NB4 (cell line): ENCODE data around the gene HES6.

ENCODE experiments used
- DNase-seq: peaks from one replicate; pipeline ENCODE4 v3.0.0; 2010; ENCODE audit warnings: low read depth
- H3K4me3 ChIP-seq: one replicate; pipeline ENCODE4 v1.5.1; 2011; ENCODE audit warnings: mild to moderate bottlenecking, low read depth, low read length, moderate library complexity
- MYC ChIP-seq: IDR thresholded peaks from 2 replicates; pipeline ENCODE4 v1.6.1; 2011; ENCODE audit warnings: low read depth, low read length
- POLR2A ChIP-seq: IDR thresholded peaks from 2 replicates; pipeline ENCODE4 v1.6.1; 2011; ENCODE audit warnings: mild to moderate bottlenecking; ENCODE audit not compliant: insufficient read length; ENCODE audit errors: extremely low read depth
- TF ChIP-seq, protein P1 (sequence below): IDR thresholded peaks from one replicate; pipeline ENCODE4 v1.5.1; 2012; ENCODE audit warnings: low read depth, low read length
- TF ChIP-seq, protein P2 (sequence below): IDR thresholded peaks from 2 replicates; pipeline ENCODE4 v1.6.1; 2011; ENCODE audit warnings: low read depth, low read length

Gene HES6

DNA sequence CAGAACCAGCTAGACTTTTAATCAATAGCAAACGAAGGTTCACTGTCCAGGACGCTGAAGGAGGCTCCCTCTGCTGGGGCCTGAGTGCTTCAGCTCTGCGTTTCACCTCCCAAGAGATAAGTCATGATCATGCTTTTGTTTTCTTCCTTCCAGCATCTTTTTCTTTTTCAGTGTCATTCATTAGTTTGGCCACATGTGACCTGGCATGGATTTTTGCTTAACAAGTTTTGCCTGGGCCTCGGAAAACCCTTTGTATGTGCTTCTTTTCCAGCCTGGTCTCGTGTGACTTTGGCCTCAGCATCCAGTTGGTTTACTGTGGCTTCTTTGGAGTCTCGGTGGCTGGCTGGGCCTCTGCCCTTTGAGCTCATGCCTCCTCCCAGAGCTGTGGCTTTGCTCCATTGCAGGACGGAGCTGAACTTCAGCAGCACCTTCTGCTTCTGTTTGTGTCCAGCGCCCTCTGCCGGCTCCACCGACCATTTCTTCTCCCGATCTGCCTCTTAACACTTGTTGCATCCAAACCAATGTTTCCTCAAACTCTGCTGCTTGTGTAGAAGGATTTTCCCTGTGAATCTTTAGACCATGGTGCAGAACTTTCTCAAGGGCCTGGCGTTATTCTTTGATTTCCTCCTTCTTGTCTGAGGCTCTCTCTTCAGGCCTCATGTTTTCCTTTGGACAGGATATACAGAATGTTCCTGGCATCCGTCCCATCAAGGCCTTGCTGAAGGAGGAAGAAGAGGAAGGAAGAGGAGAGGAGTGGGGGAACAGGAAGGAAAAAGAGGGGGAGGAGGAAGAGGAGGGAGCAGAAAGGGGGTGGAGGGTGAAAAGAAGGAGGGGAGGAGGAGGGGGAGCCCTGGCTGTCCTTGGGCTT lies 23.6 kb upstream of the HES6 start:
- TF ChIP-seq, protein P1, sequence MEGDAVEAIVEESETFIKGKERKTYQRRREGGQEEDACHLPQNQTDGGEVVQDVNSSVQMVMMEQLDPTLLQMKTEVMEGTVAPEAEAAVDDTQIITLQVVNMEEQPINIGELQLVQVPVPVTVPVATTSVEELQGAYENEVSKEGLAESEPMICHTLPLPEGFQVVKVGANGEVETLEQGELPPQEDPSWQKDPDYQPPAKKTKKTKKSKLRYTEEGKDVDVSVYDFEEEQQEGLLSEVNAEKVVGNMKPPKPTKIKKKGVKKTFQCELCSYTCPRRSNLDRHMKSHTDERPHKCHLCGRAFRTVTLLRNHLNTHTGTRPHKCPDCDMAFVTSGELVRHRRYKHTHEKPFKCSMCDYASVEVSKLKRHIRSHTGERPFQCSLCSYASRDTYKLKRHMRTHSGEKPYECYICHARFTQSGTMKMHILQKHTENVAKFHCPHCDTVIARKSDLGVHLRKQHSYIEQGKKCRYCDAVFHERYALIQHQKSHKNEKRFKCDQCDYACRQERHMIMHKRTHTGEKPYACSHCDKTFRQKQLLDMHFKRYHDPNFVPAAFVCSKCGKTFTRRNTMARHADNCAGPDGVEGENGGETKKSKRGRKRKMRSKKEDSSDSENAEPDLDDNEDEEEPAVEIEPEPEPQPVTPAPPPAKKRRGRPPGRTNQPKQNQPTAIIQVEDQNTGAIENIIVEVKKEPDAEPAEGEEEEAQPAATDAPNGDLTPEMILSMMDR, result peak; percentile 74
- TF ChIP-seq, protein P2, sequence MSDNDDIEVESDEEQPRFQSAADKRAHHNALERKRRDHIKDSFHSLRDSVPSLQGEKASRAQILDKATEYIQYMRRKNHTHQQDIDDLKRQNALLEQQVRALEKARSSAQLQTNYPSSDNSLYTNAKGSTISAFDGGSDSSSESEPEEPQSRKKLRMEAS, result 0 out of 2 replicates have a peak, but pooled peaks have one; percentile 24
- TF ChIP-seq POLR2A (no peak), MYC (0 out of 2 replicates have a peak, but pooled peaks have one; percentile 17)
- no peak overlapping the region for H3K4me3 ChIP-seq
- peak; percentile 90 for DNase-seq

DNA sequence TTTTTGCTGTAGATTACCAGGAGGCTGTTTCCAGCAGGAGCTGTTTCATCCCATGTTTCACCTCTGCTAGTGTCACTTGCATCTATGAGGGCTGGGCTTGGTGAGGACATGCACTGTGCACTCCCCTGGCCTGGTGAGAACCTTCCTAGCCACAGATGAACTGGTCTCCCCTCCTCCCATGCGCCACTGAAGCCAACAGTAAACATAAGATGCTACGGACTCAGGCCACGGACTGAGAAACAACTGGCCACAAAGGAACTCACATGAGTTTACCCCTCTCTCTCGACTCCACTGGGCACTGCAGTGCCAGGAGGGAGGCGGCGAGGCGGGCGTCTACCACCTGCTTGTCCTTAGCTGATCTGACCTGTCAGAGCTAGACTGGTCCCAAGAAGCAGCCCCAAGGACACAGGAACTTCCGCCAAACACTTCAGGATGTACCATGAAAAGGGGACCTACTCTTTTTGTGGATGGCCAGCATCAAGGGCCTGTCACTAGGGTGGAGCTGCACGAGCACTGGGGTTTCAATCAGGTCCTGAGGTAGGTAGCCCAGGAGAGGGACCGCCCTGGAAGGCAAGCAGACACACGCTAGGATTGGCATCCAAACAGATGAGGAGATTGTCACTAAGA lies 22.8 kb upstream of the HES6 start:
- no peak for TF ChIP-seq MYC
- TF ChIP-seq, protein P1, result no peak
- TF ChIP-seq POLR2A, result no peak
- TF ChIP-seq, protein P2, result no peak
- DNase-seq, result no peak
- H3K4me3 ChIP-seq, result no peak overlapping the region

DNA sequence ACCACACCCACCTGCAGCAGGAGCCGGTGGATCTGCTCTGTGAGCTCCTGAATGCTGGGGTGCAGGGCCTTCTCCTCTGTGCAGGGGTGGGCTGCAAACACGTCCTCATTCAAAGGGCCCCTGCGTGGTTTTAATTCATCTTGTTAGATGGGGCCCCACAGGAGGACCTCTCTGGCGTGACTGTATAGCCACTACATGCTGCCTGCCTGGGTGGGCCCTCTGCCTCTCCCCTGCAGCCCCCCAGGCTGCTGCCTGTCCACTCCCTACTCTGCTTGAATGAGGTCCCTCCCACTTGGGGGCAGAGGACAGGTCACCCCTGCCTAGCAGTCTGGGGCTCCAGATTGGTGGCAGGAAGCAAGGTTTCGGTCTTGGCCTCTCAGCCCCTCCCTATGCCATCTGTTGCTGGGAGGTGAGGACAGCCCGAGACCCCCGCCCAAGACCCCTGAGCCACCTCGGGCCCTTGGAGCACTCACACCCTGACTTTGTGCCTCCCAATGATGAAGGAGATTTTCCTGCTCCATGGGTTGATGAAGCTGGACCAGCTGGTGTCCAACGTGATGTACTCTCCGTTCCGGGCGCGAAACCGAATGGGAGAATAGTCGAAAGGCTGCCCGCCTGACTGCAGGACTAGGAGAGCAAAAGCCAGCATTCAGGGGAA lies 22.0 kb upstream of the HES6 start:
- H3K4me3 ChIP-seq, result no peak overlapping the region
- TF ChIP-seq MYC (no peak), POLR2A (no peak)
- TF ChIP-seq, protein P2, result no peak
- TF ChIP-seq, protein P1, result no peak
- no peak for DNase-seq

DNA sequence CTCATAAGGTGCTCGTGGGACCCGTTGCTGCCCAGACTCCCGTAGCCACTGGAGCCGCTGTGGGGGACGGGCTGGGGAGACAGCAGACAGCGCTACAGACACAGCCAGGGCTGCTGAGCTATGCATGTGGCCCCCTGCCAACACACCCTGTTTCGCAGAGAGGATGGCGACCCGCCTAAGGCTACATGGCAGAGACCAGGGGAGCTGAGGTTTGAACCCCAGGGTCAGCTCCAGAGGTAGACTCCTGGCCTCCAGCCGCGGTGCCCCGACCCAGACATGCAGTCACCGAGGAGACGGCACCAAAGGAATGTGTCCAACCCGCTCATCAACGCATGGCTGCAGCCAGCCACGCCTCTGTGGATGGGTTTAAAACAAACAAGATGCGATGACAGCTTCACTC lies 21.0 kb upstream of the HES6 start:
- no peak for TF ChIP-seq POLR2A
- TF ChIP-seq, protein P2, result no peak
- no peak for TF ChIP-seq MYC
- TF ChIP-seq, protein P1, result no peak

DNA sequence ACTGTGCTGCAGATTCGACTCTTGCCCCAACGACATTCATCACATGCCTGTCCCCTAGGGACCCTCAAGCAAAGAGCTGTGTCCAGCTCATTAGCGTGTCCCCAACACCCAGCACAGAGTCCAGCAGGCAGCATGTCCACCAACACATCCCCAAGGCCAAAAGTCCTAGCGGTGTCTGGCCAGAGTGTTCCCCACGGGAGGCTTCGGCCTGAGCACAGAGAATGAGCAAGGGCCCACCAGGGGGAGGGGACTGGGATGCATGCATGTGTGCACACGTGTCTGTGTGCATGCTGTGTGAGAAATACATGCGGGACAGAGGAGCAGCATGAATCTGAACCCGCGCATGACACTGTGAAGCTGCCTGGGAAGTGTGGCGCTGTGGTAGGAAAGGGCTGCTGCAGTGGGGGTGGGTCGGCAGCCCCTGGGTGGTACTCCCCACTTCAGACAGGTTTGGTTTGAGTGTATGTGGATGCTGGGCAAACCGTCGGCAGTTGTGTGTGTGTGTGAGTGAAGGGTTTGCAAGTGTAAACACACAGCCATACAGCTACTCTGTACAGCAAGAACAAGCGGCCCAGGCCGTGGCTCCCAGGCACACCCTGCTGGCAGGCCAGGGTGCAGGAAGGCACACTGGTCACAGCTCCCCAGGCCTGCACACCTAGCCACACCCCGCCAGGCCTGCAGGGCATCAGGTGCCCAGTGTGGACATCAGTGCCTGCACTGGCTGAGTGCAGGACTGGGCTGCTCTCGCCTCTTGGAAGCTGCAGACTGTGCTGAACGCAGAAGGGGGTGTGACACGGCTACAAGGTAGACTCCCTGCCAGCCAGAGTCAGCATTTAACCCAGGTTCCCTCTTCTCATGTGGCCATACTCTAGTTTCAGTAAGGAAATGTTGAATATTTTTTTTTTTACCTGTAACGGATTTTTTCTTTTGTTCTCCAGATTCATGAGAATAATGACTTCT lies 19.5 kb upstream of the HES6 start:
- TF ChIP-seq, protein P1, result no peak
- no peak for TF ChIP-seq MYC
- TF ChIP-seq, protein P2, result no peak
- no peak for TF ChIP-seq POLR2A
- no peak overlapping the region for H3K4me3 ChIP-seq
- peak; percentile 24 for DNase-seq

More for the DNA sequence above, 21.0 kb upstream of the HES6 start:
- DNase-seq, result no peak
- H3K4me3 ChIP-seq, result no peak overlapping the region
